ENCODE measurements around the gene CEBPE. TPM values are rescaled to one million over a fixed set of nuclear protein-coding genes. Genes with fewer than 3 reads are reported as not detected.

CEBPE gene
- polyA plus RNA-seq, 1 donor from 2014 or later = not detected

DNA sequence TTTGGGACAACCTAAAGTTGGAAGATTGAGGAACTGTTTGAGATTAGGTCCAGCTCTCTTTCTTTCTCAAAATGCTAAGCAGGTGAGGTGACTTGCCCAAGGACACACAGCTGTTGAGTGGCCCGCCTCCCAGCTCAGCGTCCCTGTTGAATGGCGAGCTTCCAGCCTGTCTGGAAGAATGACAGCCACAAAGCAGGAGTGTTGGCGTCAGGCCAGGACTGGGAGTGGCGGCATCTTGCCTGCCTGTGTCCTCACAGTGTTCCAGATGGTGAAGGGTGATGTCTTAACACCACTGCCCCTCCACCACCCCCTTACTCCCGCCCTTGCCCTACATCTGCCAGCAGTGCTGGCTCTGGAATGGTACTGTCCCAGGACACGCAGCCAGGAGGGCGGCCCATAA lies 4.4 kb upstream of the CEBPE start:
- H2AFZ ChIP-seq (ENCODE audit: low read depth, low read length) = no peak overlapping the region
- no peak for TF ChIP-seq TAF1 (IDR thresholded peaks at IDR 0.05; ENCODE audit: low read depth)
- no peak for TF ChIP-seq POLR2AphosphoS5 (IDR thresholded peaks at IDR 0.05)
- TF ChIP-seq EZH2 (IDR thresholded peaks at IDR 0.05; ENCODE audit: borderline replicate concordance, insufficient read depth, low read length, poor library complexity, severe bottlenecking) = no peak
- TF ChIP-seq, protein P1, sequence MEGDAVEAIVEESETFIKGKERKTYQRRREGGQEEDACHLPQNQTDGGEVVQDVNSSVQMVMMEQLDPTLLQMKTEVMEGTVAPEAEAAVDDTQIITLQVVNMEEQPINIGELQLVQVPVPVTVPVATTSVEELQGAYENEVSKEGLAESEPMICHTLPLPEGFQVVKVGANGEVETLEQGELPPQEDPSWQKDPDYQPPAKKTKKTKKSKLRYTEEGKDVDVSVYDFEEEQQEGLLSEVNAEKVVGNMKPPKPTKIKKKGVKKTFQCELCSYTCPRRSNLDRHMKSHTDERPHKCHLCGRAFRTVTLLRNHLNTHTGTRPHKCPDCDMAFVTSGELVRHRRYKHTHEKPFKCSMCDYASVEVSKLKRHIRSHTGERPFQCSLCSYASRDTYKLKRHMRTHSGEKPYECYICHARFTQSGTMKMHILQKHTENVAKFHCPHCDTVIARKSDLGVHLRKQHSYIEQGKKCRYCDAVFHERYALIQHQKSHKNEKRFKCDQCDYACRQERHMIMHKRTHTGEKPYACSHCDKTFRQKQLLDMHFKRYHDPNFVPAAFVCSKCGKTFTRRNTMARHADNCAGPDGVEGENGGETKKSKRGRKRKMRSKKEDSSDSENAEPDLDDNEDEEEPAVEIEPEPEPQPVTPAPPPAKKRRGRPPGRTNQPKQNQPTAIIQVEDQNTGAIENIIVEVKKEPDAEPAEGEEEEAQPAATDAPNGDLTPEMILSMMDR (IDR thresholded peaks at IDR 0.05; ENCODE audit: poor library complexity, severe bottlenecking) = no peak
- no peaks in the 10 kb centered on the region for H3K9me2 ChIP-seq (ENCODE audit: insufficient read depth, low read length)
- no peaks in the 10 kb centered on the region for H4K20me1 ChIP-seq (ENCODE audit: insufficient read depth)
- H3K27me3 ChIP-seq (ENCODE audit: insufficient read depth, low read depth, low read length) = no peaks in the 10 kb centered on the region
- no peak overlapping the region for H3K4me3 ChIP-seq (ENCODE audit: low read length)
- no peaks in the 10 kb centered on the region for H3K79me2 ChIP-seq (replicated peaks; ENCODE audit: insufficient read depth, low read length)
- H3K4me2 ChIP-seq (ENCODE audit: low read length) = no peak overlapping the region
- H3K9me3 ChIP-seq (ENCODE audit: low read length) = no peaks in the 10 kb centered on the region
- H3K9ac ChIP-seq (ENCODE audit: low read length) = no peak overlapping the region
- no peaks in the 10 kb centered on the region for H3F3A ChIP-seq (ENCODE audit: insufficient read depth, low read length, poor library complexity, severe bottlenecking)
- H3K36me3 ChIP-seq (ENCODE audit: insufficient read depth, low read length) = no peaks in the 10 kb centered on the region
- H3K27ac ChIP-seq (ENCODE audit: low read length) = no peak overlapping the region

DNA sequence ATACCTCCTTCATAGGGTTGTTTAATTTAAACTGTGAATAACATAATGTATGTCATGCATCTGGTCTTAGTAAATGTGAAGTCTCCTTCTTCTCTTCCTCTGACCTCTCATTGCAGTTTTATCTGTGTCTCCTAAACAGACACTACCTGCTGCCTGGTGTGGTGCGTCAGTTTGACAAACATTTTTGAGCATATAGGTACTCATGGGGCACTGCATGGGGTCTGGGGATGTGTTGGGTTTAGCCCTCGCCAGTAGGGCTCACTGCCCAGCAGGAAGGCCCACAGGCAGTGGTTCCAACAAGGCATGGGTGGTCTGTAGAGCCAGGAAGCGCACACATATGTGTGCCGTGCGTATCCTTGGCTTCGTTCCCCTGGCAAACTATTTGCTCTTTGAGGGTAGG lies 3.0 kb upstream of the CEBPE start:
- no peak for TF ChIP-seq EZH2 (IDR thresholded peaks at IDR 0.05; ENCODE audit: borderline replicate concordance, insufficient read depth, low read length, poor library complexity, severe bottlenecking)
- TF ChIP-seq EP300 (conservative IDR thresholded peaks at IDR 0.05; ENCODE audit: poor library complexity, severe bottlenecking) = no peak
- TF ChIP-seq, protein P1 (IDR thresholded peaks at IDR 0.05; ENCODE audit: poor library complexity, severe bottlenecking) = no peak
- no peak for TF ChIP-seq SMC3 (conservative IDR thresholded peaks at IDR 0.05; ENCODE audit: poor library complexity)
- TF ChIP-seq, protein P2, sequence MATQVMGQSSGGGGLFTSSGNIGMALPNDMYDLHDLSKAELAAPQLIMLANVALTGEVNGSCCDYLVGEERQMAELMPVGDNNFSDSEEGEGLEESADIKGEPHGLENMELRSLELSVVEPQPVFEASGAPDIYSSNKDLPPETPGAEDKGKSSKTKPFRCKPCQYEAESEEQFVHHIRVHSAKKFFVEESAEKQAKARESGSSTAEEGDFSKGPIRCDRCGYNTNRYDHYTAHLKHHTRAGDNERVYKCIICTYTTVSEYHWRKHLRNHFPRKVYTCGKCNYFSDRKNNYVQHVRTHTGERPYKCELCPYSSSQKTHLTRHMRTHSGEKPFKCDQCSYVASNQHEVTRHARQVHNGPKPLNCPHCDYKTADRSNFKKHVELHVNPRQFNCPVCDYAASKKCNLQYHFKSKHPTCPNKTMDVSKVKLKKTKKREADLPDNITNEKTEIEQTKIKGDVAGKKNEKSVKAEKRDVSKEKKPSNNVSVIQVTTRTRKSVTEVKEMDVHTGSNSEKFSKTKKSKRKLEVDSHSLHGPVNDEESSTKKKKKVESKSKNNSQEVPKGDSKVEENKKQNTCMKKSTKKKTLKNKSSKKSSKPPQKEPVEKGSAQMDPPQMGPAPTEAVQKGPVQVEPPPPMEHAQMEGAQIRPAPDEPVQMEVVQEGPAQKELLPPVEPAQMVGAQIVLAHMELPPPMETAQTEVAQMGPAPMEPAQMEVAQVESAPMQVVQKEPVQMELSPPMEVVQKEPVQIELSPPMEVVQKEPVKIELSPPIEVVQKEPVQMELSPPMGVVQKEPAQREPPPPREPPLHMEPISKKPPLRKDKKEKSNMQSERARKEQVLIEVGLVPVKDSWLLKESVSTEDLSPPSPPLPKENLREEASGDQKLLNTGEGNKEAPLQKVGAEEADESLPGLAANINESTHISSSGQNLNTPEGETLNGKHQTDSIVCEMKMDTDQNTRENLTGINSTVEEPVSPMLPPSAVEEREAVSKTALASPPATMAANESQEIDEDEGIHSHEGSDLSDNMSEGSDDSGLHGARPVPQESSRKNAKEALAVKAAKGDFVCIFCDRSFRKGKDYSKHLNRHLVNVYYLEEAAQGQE (IDR thresholded peaks at IDR 0.05; ENCODE audit: borderline replicate concordance) = no peak
- no peak for TF ChIP-seq TAF1 (IDR thresholded peaks at IDR 0.05; ENCODE audit: low read depth)
- TF ChIP-seq MXI1 (conservative IDR thresholded peaks at IDR 0.05; ENCODE audit: poor library complexity, severe bottlenecking) = no peak
- no peak for TF ChIP-seq RAD21 (conservative IDR thresholded peaks at IDR 0.05)
- no peak for TF ChIP-seq POLR2AphosphoS5 (IDR thresholded peaks at IDR 0.05)
- H3K4me2 ChIP-seq (ENCODE audit: low read length) = no peak overlapping the region
- H3K9ac ChIP-seq (ENCODE audit: low read length) = no peak overlapping the region
- no peaks in the 10 kb centered on the region for H3K9me2 ChIP-seq (ENCODE audit: insufficient read depth, low read length)
- no peak overlapping the region for H2AFZ ChIP-seq (ENCODE audit: low read depth, low read length)
- H3K36me3 ChIP-seq (ENCODE audit: insufficient read depth, low read length) = no peaks in the 10 kb centered on the region
- H3K27me3 ChIP-seq (ENCODE audit: insufficient read depth, low read depth, low read length) = no peaks in the 10 kb centered on the region
- H4K20me1 ChIP-seq (ENCODE audit: insufficient read depth) = no peaks in the 10 kb centered on the region
- H3F3A ChIP-seq (ENCODE audit: insufficient read depth, low read length, poor library complexity, severe bottlenecking) = no peaks in the 10 kb centered on the region
- H3K79me2 ChIP-seq (replicated peaks; ENCODE audit: insufficient read depth, low read length) = no peaks in the 10 kb centered on the region
- H3K4me3 ChIP-seq (ENCODE audit: low read length) = no peak overlapping the region
- H3K27ac ChIP-seq (ENCODE audit: low read length) = no peak overlapping the region
- H3K9me3 ChIP-seq (ENCODE audit: low read length) = no peaks in the 10 kb centered on the region
